SH-SY5Y (cell line): ENCODE measurements around the gene ANO8.

Experiments
- GATA2 ChIP-seq: IDR thresholded peaks from 2 replicates; pipeline ENCODE4 v1.6.1; 2011; ENCODE audit warnings: mild to moderate bottlenecking, low read depth, low read length
- GATA3 ChIP-seq: IDR thresholded peaks from 2 replicates; pipeline ENCODE4 v1.6.1; 2011; ENCODE audit warnings: low read depth, mild to moderate bottlenecking, low read length, moderate library complexity

DNA sequence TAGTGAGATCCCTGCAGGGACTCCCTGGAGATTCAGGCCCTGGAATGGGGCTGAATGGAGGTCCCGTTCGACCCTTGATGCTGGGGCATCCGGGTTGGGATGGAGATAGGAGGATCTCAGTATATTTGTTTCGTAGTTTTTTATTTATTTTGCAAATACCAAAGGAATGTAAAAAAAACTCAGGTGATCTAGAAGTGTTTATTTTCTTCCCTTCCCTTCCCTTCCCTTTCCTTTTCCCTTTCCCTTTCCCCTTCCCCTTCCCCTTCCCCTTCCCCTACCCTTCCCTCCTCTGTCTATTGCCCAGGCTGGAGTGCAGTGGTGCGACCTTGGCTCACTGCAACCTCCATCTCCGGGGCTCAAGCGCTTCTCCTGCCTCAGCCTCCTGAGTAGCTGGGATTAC, 7.2 kb upstream of the ANO8 start:
- TF ChIP-seq GATA3 = no peak
- no peak for TF ChIP-seq GATA2
